ENCODE results near the gene SLCO2B1. TPM values are rescaled to one million over a fixed set of nuclear protein-coding genes. Genes with fewer than 3 reads are reported as not detected.

The SLCO2B1 gene
- total RNA-seq, 2 experiments from 2014 or later = not detected

DNA sequence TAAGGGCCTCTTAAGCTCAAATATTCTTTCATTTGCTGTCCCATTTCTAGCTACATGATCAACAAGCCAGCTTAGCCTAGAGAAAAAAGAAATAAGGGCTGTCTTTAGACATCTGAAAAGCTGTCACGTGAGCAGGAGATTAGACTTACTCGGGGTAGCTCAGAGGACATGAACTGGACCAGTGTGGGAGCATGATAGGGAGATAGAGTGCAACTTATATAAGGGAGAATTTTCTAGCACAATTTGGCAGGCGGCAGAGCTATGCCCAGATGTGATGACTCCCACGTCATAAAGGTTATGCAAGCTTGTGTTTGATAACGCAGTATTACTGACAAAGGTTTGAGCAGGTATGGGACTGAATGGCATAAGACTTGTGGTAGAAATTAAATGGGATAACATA lies 61.5 kb downstream of the SLCO2B1 start:
- H3K27ac Mint-ChIP-seq = no peak overlapping the region
- CTCF ChIA-PET = interaction anchor here (1.5 to 22.8 kb wide), 4 partner anchors 8 to 66 kb away, joined by 6 to 557 read pairs (median 12); partner anchors contain the start of gene SLCO2B1

DNA sequence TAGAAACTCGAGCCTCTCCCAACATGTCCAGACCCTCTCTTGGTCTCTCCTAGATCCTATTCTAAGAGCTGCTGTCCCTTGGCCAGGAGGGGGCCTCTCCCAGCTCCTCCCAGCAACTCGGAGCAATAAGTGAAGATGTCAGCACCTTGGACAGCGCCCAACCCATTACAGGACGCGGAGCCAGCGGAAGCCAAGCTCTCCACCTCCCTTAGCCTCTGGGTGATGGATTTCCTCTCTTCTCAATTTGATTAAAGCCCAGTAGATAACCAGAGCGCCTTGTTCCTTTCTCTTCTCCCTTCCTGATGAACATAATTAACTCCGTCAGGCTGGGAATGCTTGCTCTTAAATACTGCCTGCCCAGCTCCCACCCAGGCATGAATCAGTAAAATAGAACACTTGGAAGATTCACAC lies 63.5 kb downstream of the SLCO2B1 start:
- Mint-ChIP-seq H3K4me1 (ENCODE audit: low read depth) (no peaks in the 10 kb centered on the region), H3K9me3 (no peaks in the 10 kb centered on the region), H3K27me3 (peaks cover 25% of the 10 kb centered on the region), H3K27ac (no peak overlapping the region), H3K4me3 (no peak overlapping the region), H3K36me3 (ENCODE audit: low read depth) (no peaks in the 10 kb centered on the region)
- TF ChIP-seq, protein P1, sequence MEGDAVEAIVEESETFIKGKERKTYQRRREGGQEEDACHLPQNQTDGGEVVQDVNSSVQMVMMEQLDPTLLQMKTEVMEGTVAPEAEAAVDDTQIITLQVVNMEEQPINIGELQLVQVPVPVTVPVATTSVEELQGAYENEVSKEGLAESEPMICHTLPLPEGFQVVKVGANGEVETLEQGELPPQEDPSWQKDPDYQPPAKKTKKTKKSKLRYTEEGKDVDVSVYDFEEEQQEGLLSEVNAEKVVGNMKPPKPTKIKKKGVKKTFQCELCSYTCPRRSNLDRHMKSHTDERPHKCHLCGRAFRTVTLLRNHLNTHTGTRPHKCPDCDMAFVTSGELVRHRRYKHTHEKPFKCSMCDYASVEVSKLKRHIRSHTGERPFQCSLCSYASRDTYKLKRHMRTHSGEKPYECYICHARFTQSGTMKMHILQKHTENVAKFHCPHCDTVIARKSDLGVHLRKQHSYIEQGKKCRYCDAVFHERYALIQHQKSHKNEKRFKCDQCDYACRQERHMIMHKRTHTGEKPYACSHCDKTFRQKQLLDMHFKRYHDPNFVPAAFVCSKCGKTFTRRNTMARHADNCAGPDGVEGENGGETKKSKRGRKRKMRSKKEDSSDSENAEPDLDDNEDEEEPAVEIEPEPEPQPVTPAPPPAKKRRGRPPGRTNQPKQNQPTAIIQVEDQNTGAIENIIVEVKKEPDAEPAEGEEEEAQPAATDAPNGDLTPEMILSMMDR (IDR thresholded peaks at IDR 0.05) = no peak
- POLR2A ChIA-PET = interaction anchor here (0.6 to 0.9 kb wide), 3 partner anchors 16 to 810 kb away, joined by 3 read pairs; no protein-coding TSS in a partner anchor
- intact Hi-C loops (cut with micrococcal nuclease) = no loop called here
- peak; percentile 88 for ATAC-seq
- CTCF ChIA-PET = interaction anchor here (0.9 to 22.8 kb wide), 10 partner anchors 10 to 285 kb away, joined by 3 to 557 read pairs (median 5); partner anchors contain the start of genes SLCO2B1 and TPBGL
- DNase-seq = peak; percentile 90

More for the DNA sequence above, 61.5 kb downstream of the SLCO2B1 start:
- H3K4me3 Mint-ChIP-seq = no peak overlapping the region
- TF ChIP-seq, protein P1 (IDR thresholded peaks at IDR 0.05) = no peak
- H3K9me3 Mint-ChIP-seq = no peaks in the 10 kb centered on the region
- intact Hi-C loops (cut with micrococcal nuclease) = no loop called here
- DNase-seq (no peak), ATAC-seq (no peak)
- H3K36me3 Mint-ChIP-seq (ENCODE audit: low read depth) = no peaks in the 10 kb centered on the region
- H3K27me3 Mint-ChIP-seq = peaks cover 17% of the 10 kb centered on the region
- POLR2A ChIA-PET = no interaction called here
- no peaks in the 10 kb centered on the region for H3K4me1 Mint-ChIP-seq (ENCODE audit: low read depth)

DNA sequence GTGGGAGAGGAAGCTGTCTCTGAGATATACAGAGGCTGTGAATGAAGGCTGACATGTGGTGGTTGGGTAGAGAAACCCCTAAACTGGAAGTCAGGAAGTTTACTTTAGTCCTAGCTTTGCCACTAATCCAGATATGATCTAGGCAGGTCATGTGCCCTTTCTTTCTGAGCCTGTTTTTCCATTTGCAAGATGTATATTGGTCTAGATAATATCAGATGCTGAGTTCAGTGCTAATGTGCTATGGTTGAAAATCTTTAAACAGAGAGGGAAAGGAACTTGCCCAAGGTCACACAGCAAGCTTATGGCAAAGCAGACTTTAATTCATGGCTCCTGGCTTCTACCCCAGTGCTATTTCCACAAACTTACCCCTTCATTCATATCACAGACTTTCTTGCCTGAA lies 63.9 kb downstream of the SLCO2B1 start:
- H3K4me1 Mint-ChIP-seq (ENCODE audit: low read depth) = no peaks in the 10 kb centered on the region
- H3K9me3 Mint-ChIP-seq = no peaks in the 10 kb centered on the region
- intact Hi-C loops (cut with micrococcal nuclease) = no loop called here
- H3K27ac Mint-ChIP-seq = no peak overlapping the region
- H3K4me3 Mint-ChIP-seq = no peak overlapping the region
- H3K36me3 Mint-ChIP-seq (ENCODE audit: low read depth) = no peaks in the 10 kb centered on the region
- TF ChIP-seq, protein P1 (IDR thresholded peaks at IDR 0.05) = no peak
- H3K27me3 Mint-ChIP-seq = peaks cover 25% of the 10 kb centered on the region
- DNase-seq (no peak), ATAC-seq (no peak)
- ChIA-PET CTCF (interaction anchor here (0.9 to 22.8 kb wide), 9 partner anchors 11 to 285 kb away, joined by 3 to 557 read pairs (median 6); partner anchors contain the start of genes SLCO2B1 and TPBGL), POLR2A (interaction anchor here (0.7 to 0.9 kb wide), 2 partner anchors 16 to 71 kb away, joined by 3 read pairs; no protein-coding TSS in a partner anchor)

DNA sequence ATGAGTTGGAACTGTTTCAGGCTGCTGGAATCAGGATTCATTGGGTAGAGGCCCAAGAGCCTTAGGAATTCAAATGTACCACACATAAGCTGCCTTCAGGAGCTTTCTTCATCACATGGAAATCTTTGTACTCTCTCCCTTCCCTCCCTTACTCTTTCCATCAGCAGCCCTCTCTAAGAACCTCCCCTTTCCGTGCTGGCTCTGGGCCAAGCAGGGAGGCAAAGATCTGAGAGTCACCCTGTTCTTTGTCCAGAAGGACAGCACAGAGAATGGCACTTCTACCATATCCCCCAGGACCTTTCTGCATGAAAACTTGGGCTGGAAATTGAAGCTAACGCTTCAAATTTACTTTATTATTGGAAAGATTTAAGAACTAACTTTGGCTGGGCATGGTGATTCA lies 69.0 kb downstream of the SLCO2B1 start:
- peaks cover 14% of the 10 kb centered on the region for H3K27me3 Mint-ChIP-seq
- no peak overlapping the region for H3K27ac Mint-ChIP-seq
- H3K9me3 Mint-ChIP-seq = no peaks in the 10 kb centered on the region
- no peak for ATAC-seq
- no peak overlapping the region for H3K4me3 Mint-ChIP-seq
- ChIA-PET POLR2A (interaction anchor here (0.5 to 1.1 kb wide), 2 partner anchors 57 to 77 kb away, joined by 3 to 4 read pairs; no protein-coding TSS in a partner anchor), CTCF (interaction anchor here (0.7 to 6.0 kb wide), 3 partner anchors 15 to 43 kb away, joined by 3 to 30 read pairs (median 18); partner anchors contain the start of gene TPBGL)
- TF ChIP-seq, protein P1 (IDR thresholded peaks at IDR 0.05) = no peak
- intact Hi-C loops (cut with micrococcal nuclease) = no loop called here
- no peaks in the 10 kb centered on the region for H3K4me1 Mint-ChIP-seq (ENCODE audit: low read depth)
- no peaks in the 10 kb centered on the region for H3K36me3 Mint-ChIP-seq (ENCODE audit: low read depth)
- no peak for DNase-seq

DNA sequence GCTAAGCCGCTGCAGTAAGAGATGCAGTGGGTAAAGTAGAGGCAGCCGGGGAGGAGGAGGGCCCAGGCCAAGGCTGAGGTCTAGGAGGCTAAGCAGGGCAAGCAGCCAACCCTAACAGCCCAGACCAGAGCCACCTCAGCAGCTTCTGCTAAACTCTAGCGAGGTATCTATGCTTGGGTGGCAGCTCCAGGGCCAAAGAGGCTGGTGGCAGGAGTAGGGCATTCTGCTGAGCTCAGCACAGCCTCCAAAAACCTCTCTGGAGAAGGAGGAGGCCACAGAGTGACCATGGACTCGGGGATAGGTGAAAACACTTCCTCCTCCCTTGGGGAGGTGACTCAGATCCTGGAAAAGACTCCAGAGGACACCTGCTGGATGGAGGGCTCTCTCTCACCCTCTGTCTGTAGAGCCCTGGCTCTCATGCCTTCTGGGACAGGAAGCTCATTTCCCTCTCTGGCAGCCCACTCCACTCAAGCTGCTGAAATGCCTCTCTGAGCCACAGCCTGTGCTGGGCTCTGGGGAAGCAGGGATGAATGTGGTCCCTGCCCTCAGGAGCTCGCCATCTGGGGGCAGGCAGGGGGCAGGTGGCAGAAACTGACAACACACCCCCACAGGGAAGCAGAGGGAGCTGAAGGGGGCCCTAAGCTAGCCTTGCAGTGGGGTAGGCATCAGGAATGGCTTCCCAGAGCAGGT lies 73.2 kb downstream of the SLCO2B1 start:
- Mint-ChIP-seq H3K4me3 (no peak overlapping the region), H3K27ac (no peak overlapping the region), H3K4me1 (ENCODE audit: low read depth) (no peaks in the 10 kb centered on the region), H3K27me3 (no peaks in the 10 kb centered on the region), H3K36me3 (ENCODE audit: low read depth) (no peaks in the 10 kb centered on the region), H3K9me3 (no peaks in the 10 kb centered on the region)
- CTCF ChIA-PET = interaction anchor here (1.0 to 6.0 kb wide), 7 partner anchors 14 to 83 kb away, joined by 3 to 30 read pairs (median 4); no protein-coding TSS in a partner anchor
- POLR2A ChIA-PET = interaction anchor here (1.5 kb wide), 1 partner anchor 15 kb away, joined by 4 read pairs; no protein-coding TSS in a partner anchor
- intact Hi-C loops (cut with micrococcal nuclease) = no loop called here
- TF ChIP-seq, protein P1 (IDR thresholded peaks at IDR 0.05) = no peak
- DNase-seq = no peak
- ATAC-seq = no peak
